ENCODE data around the gene PIK3R6.
"Not testable (repeated sequence)": the region's sequence is repeated elsewhere in the genome, so short reads cannot be mapped to it uniquely, and the experiment has no call there.

PIK3R6 gene

DNA sequence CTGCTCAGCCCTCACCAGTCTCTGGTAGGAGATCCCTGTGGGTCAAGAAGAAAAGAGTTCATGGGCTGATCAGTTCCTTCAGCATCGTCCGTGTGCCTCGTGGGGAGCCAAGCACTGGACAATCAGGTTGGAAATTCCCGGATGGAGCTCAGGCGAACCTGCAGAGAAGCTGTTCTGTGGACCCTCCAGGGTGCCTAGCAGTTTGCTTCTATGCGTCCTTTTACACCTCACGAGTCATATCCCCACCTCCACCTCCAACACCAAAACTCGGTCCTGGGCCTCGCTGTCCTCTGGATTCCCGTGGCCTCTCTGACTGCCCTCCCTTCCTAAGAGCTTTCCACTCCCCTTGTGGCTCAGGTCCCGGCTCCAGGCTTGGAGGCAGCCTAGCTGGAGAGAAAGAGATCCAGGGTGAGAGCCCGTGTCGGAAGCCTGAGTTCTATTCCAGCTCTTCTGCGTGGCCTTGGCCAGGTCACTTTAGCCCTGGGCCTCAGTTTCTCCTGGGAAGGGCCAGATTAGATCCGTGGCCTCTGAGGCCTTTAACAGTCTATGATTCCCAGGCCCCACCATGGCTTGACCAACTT, 26.2 kb upstream of the PIK3R6 start:
- no peak for DNase-seq

GRCh38 chr17:8893059-8893458, 25.6 kb upstream of the PIK3R6 start:
- DNase-seq, result no peak

DNA sequence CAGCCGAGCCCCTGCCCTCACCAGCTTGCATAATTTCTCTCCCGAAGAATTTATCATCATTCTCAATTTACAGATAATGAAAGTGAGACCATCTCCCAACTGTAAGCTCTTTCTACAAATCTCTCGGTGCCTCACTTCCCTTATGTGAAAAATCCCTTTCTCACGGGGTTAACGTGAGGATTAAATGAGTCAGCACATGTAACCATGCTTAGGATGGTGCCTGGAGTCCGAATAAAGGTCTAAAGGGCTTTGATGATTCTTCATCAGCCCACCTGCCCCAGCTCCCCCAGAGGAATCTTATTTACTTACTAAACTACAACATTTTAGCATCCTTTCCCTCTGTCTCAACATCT, 24.8 kb upstream of the PIK3R6 start:
- no peak for DNase-seq

GRCh38 chr17:8890671-8891070, 23.2 kb upstream of the PIK3R6 start:
- DNase-seq, result no peak

DNA sequence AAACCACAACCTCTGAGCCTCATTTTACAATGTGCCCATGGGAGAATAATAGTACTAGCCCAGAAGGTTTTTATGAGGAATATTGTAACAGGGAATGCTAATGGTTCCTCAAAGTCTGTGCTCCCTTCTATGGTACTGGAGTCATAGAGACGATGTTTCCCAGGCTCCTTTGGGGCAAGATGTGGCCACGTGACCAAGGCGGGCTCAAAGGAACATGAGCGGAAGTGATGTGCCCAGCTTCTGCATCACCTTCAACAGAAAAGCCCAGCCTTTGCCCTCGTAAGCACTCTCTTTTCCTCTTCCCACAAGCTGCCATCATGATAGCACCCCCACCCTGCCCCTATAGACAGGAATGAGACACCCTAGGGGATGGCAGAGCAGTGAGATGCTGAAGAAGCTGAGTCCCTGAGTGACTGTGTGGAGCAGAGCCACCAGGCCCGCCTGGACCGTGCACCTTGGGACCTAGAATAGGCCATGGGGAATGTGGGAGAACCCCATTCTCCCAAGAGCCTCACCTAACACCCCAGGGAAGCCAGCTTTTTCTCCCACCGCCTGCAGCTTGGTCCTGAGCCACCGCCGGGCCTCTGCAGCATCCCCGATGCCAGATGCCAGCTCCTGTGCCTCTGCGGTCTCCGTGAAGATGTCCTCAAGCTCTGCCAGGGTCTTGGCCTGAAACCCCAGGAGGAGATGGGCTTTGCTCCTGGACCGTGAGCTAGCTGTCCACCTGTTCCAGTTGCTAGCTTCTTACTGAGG, 22.2 kb upstream of the PIK3R6 start:
- no peak for DNase-seq

GRCh38 chr17:8888704-8889302, 21.3 kb upstream of the PIK3R6 start:
- no peak for DNase-seq

DNA sequence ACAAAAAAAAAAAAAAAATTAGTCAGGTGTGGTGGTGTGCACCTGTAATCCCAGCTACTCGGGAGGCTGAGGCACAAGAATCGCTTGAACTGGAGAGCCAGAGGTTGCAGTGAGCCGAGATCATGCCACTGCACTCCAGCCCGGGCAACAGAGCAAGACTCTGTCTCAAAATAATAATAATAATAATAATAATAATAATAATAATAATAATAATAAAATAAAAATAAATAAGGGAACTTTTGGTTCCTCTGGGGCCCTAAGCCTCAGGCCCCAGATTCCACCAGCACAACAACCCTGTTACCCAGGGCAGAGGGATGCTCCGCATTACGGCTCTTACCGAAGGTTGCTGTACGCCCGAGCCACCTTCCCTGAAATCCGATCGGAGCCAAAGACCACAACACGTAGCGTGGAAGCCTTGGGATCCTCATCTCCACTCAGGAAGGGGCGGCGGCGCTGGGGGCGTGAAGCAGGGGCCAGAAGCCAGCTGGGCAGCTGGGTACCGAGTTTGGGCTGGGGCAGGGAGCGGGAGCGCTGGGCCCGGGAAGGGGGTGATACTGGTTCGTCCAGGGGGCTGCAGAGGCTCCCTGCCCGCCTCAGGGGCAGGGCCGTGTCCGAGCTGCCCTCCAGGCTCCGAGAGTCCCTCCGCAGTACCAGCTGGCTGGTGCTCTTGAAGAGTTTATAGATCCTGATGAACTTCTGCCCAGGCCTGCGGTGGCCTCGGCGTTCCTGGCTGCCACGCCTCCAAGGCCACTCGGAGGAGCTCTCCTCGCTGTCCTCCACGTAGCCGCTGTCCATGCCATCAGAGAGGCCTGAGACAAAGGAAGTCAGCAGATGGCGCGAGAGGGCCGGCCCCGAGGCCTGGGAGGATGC, 20.6 kb upstream of the PIK3R6 start:
- DNase-seq, result no peak

DNA sequence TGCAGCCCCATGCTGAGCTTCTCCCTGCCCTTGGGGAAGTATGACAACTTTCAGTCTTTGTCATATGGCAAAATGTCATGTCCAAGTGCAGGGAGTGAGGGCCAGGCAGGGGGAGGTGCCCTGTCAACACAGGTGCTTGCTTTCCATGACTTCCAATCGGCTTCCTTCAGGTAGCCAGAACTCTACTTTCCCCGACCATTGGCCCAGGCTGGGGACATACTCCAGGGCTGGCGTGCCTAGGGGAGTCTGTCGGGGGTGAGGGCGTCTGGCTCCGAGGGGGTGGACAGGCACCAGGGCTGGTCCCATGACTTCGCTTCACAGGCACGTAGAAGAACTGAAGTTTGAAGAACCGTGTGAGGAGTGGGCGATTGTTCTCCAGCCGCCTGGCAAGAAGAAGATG, 19.8 kb upstream of the PIK3R6 start:
- no peak for DNase-seq

GRCh38 chr17:8885967-8886684, 18.7 kb upstream of the PIK3R6 start:
- no peak for DNase-seq

- DNase-seq, result not testable (repeated sequence)
Measured at GRCh38 chr17:8885163-8885966, 17.9 kb upstream of the PIK3R6 start.

DNA sequence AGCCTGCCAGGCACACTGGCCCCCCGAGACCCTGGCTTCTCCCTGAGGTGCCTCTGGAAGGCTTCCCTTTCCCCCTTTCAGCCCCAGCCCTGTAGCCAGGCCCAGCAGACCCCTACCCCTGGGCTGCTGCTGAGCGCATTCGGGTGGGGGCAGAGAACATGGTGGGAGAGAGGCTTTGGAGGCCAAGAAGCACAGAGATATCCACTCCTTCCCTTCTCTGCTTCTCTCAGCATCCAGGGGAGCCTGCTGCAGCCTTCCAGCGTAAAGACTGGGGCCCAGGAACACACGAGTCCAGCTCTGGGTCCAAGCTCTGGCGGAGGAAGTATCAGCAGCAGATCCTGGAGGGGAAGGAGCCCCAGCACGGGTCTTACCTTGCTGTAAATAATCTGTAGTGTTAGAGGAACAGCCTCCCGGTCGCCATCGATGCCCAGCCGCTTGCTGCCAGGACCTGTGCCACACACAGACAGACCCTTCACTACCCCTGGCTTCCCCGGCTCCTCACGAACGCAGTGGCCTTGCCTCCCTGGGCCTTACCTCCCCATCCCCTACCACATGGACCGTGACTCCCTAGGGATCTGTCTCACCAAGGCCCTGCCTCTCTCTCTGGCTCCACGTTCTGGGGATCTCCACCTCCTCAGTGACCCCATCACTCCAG, 17.0 kb upstream of the PIK3R6 start:
- no peak for DNase-seq

DNA sequence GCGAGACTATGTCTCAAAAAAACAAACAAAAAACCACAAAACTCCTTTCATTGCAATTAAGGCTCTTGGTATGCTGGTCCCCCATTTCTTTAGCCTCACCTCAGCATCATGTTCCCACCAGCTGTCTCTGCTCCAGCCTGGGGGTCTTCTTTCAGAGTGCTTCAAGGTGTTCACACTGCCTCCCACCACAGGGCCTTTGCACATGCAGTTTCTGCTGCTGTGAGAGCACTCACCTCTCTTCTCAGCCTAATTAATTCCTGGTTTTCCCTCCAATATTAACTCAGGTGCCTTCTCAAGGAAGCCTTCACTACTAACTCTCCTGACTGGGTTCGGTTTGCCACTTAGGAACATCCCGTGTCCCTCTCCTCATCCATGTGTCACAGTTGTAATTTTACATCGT, 15.9 kb upstream of the PIK3R6 start:
- DNase-seq, result no peak

GRCh38 chr17:8881606-8882005, 14.1 kb upstream of the PIK3R6 start:
- DNase-seq, result no peak

- DNase-seq, result no peak
Measured at GRCh38 chr17:8880466-8880865, 13.0 kb upstream of the PIK3R6 start.

DNA sequence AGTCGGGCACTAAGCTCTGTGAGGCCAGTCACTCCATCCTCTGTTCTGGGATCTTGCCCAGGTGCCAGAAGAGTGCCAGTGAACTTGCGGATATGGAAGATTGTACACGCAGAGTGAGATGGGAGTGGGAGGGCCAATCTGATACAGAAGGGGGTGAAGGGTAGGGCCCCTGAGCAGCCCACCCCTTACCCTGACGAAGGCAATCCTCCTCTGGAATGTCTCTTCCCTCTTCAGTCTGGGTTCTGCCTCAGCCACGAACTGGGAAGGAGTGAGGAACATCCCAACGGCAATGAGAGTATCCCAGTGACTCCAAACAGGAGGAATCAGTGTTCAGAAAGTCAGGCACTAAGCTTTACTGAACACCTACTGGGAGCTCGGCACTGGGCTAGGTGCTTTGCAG, 11.9 kb upstream of the PIK3R6 start:
- DNase-seq, result no peak

- DNase-seq, result no peak
Measured at GRCh38 chr17:8877984-8878383, 10.5 kb upstream of the PIK3R6 start.

DNA sequence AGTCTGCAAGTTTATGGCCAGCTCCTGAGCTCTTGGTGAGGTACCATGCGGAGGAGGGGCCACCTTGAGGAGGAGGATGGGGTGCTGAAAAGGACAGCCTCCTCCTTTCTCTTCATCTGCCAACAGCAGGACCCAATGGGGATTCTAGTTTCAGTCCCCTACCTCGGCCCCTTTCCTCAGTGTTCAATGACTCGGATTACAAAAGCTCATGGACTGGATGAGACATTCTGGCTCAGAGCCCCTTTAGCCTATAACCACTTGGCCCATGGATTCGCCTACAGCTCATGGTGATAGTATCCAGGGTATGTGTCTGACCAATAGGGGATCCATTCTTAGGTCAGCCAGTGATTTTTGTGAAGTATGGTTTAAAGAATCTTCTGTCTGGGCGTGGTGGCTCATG, 8.5 kb upstream of the PIK3R6 start:
- no peak for DNase-seq

DNA sequence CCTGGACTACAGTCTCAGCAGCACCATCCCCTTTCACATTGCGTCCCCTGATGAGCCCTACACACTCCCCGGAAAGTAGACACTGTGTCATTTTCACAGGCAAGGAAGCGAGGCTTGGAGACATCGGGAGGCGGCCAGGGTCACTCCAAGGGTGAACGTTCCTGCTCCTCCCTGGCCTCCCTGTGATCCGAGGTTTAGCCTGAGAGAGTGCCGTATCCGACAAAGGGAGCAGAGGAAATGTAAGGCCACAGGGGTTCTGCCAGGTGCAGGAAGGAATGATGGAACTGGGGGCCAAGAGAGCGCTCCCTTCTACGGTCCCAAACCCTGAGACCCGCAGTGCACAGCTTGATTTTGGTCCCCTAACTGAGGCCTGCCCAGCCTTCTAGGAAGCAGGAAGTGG, 8.0 kb upstream of the PIK3R6 start:
- no peak for DNase-seq

GRCh38 chr17:8873801-8874715, 6.6 kb upstream of the PIK3R6 start:
- DNase-seq, result no peak

DNA sequence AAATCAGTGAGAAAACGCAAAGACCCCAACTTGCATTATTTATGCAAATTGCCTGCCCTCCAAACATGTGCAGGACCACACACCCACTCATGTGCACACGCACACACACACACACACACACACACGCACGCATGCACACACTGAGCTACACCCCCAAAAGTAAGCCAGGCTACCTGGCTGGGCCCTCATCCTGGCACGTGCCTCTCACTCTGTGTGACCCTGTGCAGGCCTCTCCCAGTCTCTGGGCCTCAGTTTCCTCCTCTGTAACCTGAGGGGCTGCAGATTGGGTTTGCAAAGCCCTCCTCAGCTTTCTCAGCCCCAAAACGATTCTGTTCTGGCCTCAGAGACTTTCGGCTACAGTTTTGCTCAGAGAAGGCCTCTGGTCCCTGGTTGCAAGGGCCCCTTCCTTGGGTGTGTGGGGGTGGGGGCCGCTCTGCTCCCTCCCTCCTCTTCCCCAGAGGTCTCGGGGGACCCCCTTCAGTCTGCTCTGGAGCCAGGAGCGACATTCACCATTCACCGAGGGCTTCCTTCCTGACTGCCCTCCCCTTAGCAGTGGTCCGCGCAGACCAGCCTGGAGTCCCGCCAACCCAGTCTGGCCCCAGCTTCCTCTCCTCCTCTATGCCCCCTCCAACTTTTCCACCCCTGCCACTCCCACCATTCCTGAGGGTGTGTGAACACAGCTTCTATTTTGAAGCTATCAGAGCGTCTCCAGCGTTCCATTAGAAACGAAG, 5.4 kb upstream of the PIK3R6 start:
- DNase-seq, result no peak

All from NCI-H2081 (cell line).